Skeletal muscle satellite cell (primary cell): ENCODE data around the gene SNCG. TPM values are rescaled to one million over a fixed set of nuclear protein-coding genes. Genes with fewer than 3 reads are reported as not detected.
"Not testable (repeated sequence)": the region's sequence is repeated elsewhere in the genome, so short reads cannot be mapped to it uniquely, and the experiment has no call there.

ENCODE experiments used
- H3K27me3 ChIP-seq: 2 replicates; pipeline ENCODE4 v1.7.0; 2013; ENCODE audit warnings: low read length; ENCODE audit not compliant: control insufficient read depth, insufficient read depth
- H3K36me3 ChIP-seq: 2 replicates; pipeline ENCODE4 v1.7.0; 2013; ENCODE audit warnings: mild to moderate bottlenecking, control low read depth, low read length; ENCODE audit not compliant: insufficient read depth
- H3K4me1 ChIP-seq: 2 replicates; pipeline ENCODE4 v1.7.0; 2013; ENCODE audit warnings: low read length; ENCODE audit not compliant: control insufficient read depth, insufficient read depth
- H3K4me2 ChIP-seq: 2 replicates; pipeline ENCODE4 v1.7.0; 2013; ENCODE audit warnings: mild to moderate bottlenecking, low read length
- H3K4me3 ChIP-seq: 2 replicates; pipeline ENCODE4 v1.7.0; 2013; ENCODE audit warnings: low read length
- H3K9ac ChIP-seq: 2 replicates; pipeline ENCODE4 v1.7.0; 2013; ENCODE audit warnings: mild to moderate bottlenecking, low read depth, low read length, moderate library complexity
- H3K9me3 ChIP-seq: replicated peaks from 2 replicates; pipeline ENCODE4 v1.7.0; 2013; ENCODE audit warnings: mild to moderate bottlenecking, control low read depth, low read length
- total RNA-seq: library from RNA; depleted of rRNA; stranded (reverse); fragments of >200 nt; gene quantifications from 2 replicates; pipeline ENCODE4 v1.2.3, GENCODE V29; 2012; rRNA removed

Gene SNCG
- total RNA-seq: 6.3 and 10.6 TPM in 2 replicates

GRCh38 chr10:86958116-86958900, at the start of gene SNCG:
SNCG (plus strand) TSS chr10:86958599; CDS start chr10:86958698, 99 bp downstream.
- no peaks in the 10 kb centered on the region for H3K27me3 ChIP-seq
- H3K9me3 ChIP-seq: no peaks in the 10 kb centered on the region
- no peaks in the 10 kb centered on the region for H3K36me3 ChIP-seq
- peak within 1 kb of the TSS; percentile 74 for H3K4me2 ChIP-seq
- peak within 1 kb of the TSS; percentile 73 for H3K9ac ChIP-seq
- peaks cover 50% of the 10 kb centered on the region for H3K4me1 ChIP-seq
- H3K4me3 ChIP-seq: peak within 1 kb of the TSS; percentile 36

DNA sequence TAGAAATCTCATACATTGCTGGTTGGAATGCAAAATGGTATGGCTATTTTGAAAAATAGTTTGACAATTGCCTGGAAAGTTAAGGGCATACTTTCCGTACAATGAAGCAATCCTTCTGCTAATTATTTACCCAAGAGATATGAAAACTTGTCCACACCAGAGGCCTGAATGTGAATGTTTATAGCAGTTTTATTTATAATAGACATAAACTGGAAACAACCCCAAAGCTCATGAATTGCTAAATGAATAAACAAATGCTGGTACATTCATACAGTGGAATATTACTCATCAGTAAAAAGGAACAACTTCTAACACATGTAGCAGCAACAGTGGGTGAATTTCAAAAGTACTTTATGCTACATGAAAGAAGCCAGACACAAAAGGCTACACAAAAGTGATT, 43.7 kb upstream of the SNCG start:
- no peak overlapping the region for H3K4me3 ChIP-seq
- peaks cover 11% of the 10 kb centered on the region for H3K4me1 ChIP-seq
- no peak overlapping the region for H3K4me2 ChIP-seq
- H3K27me3 ChIP-seq: no peaks in the 10 kb centered on the region
- peaks cover 11% of the 10 kb centered on the region for H3K36me3 ChIP-seq
- no peaks in the 10 kb centered on the region for H3K9me3 ChIP-seq
- no peak overlapping the region for H3K9ac ChIP-seq

DNA sequence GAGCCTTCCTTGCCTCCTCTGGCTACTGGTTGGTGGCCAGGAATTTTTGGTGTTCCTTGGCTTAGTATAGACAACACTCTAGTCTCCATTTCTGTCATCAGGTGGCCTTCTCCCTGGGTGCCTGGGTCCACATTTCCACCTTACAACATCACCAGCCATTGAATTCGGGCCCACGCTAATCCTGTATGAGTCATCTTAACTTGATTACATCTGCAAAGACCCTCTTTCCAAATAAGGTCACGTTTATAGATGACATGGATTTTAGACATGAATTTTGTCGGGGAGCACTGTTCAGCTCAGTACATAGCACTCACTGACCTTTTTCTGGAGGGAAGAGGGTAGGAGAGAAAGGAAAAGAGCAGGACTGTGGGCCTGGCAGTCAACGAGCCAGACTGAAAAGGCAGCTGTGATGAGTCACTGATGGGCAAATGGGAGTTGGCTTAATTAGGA, 40.4 kb upstream of the SNCG start:
- Histone ChIP-seq H3K36me3 (peaks cover 25% of the 10 kb centered on the region), H3K9ac (no peak overlapping the region), H3K4me3 (no peak overlapping the region), H3K27me3 (no peaks in the 10 kb centered on the region), H3K4me1 (peaks cover 11% of the 10 kb centered on the region), H3K9me3 (no peaks in the 10 kb centered on the region), H3K4me2 (peak overlapping the region; percentile 28)

GRCh38 chr10:86922553-86922961, 35.8 kb upstream of the SNCG start:
- Histone ChIP-seq H3K27me3 (no peaks in the 10 kb centered on the region), H3K9ac (no peak overlapping the region), H3K9me3 (no peaks in the 10 kb centered on the region), H3K4me3 (no peak overlapping the region), H3K4me1 (peaks cover 11% of the 10 kb centered on the region), H3K36me3 (peaks cover 23% of the 10 kb centered on the region), H3K4me2 (no peak overlapping the region)

- Histone ChIP-seq H3K27me3 (no peaks in the 10 kb centered on the region), H3K4me1 (peaks cover 9% of the 10 kb centered on the region), H3K36me3 (peaks cover 16% of the 10 kb centered on the region), H3K4me3 (no peak overlapping the region), H3K4me2 (no peak overlapping the region), H3K9me3 (no peaks in the 10 kb centered on the region), H3K9ac (no peak overlapping the region)
Observed at GRCh38 chr10:86929468-86930380, 28.7 kb upstream of the SNCG start.

GRCh38 chr10:86931872-86932271, 26.5 kb upstream of the SNCG start:
- Histone ChIP-seq H3K4me3 (no peak overlapping the region), H3K36me3 (peaks cover 16% of the 10 kb centered on the region), H3K4me1 (peaks cover 14% of the 10 kb centered on the region), H3K9ac (no peak overlapping the region), H3K9me3 (no peaks in the 10 kb centered on the region), H3K27me3 (no peaks in the 10 kb centered on the region), H3K4me2 (no peak overlapping the region)

- no peaks in the 10 kb centered on the region for H3K27me3 ChIP-seq
- H3K9me3 ChIP-seq: no peaks in the 10 kb centered on the region
- H3K9ac ChIP-seq: no peak overlapping the region
- H3K4me2 ChIP-seq: no peak overlapping the region
- no peak overlapping the region for H3K4me3 ChIP-seq
- H3K36me3 ChIP-seq: peaks cover 16% of the 10 kb centered on the region
- H3K4me1 ChIP-seq: peaks cover 17% of the 10 kb centered on the region
Observed at GRCh38 chr10:86932674-86933073, 25.7 kb upstream of the SNCG start.

GRCh38 chr10:86934162-86934711, 24.2 kb upstream of the SNCG start:
- not testable (repeated sequence) for H3K4me3 ChIP-seq, H3K9me3 ChIP-seq, H3K9ac ChIP-seq, H3K27me3 ChIP-seq, H3K4me2 ChIP-seq
- Histone ChIP-seq H3K4me1 (peaks cover 17% of the 10 kb centered on the region), H3K36me3 (peaks cover 14% of the 10 kb centered on the region)

- no peak overlapping the region for H3K9ac ChIP-seq
- H3K4me3 ChIP-seq: no peak overlapping the region
- H3K27me3 ChIP-seq: no peaks in the 10 kb centered on the region
- peak overlapping the region; percentile 56 for H3K4me2 ChIP-seq
- no peaks in the 10 kb centered on the region for H3K36me3 ChIP-seq
- peaks cover 17% of the 10 kb centered on the region for H3K4me1 ChIP-seq
- no peaks in the 10 kb centered on the region for H3K9me3 ChIP-seq
Observed at GRCh38 chr10:86936661-86937501, 21.5 kb upstream of the SNCG start.

GRCh38 chr10:86937502-86938154, 20.8 kb upstream of the SNCG start:
- H3K4me3 ChIP-seq: no peak overlapping the region
- no peaks in the 10 kb centered on the region for H3K36me3 ChIP-seq
- H3K9ac ChIP-seq: no peak overlapping the region
- no peak overlapping the region for H3K4me2 ChIP-seq
- H3K27me3 ChIP-seq: no peaks in the 10 kb centered on the region
- peaks cover 11% of the 10 kb centered on the region for H3K4me1 ChIP-seq
- H3K9me3 ChIP-seq: no peaks in the 10 kb centered on the region
